ENCODE results near the gene PIK3R3.

The PIK3R3 gene

GRCh38 chr1:46171871-46172270 lies 39.4 kb upstream of the PIK3R3 start:
- Histone ChIP-seq H3K4me1 (ENCODE audit: insufficient read depth, low read length) (peaks cover 2% of the 10 kb centered on the region; the same call in 1 of the 2 replicates), H3K27me3 (ENCODE audit: insufficient read depth, low read length) (peaks cover 18% of the 10 kb centered on the region), H3K27ac (ENCODE audit: low read length) (no peak overlapping the region), H3K9ac (ENCODE audit: low read depth, low read length) (no peak overlapping the region), H3K4me3 (ENCODE audit: low read length) (no peak overlapping the region), H3K9me3 (ENCODE audit: insufficient read depth, low read depth, low read length) (no peaks in the 10 kb centered on the region), H3K36me3 (ENCODE audit: insufficient read depth, low read depth, low read length) (no peaks in the 10 kb centered on the region)

- no peak overlapping the region for H3K27ac ChIP-seq (ENCODE audit: low read length)
Observed at GRCh38 chr1:46171351-46171750, 38.9 kb upstream of the PIK3R3 start.

DNA sequence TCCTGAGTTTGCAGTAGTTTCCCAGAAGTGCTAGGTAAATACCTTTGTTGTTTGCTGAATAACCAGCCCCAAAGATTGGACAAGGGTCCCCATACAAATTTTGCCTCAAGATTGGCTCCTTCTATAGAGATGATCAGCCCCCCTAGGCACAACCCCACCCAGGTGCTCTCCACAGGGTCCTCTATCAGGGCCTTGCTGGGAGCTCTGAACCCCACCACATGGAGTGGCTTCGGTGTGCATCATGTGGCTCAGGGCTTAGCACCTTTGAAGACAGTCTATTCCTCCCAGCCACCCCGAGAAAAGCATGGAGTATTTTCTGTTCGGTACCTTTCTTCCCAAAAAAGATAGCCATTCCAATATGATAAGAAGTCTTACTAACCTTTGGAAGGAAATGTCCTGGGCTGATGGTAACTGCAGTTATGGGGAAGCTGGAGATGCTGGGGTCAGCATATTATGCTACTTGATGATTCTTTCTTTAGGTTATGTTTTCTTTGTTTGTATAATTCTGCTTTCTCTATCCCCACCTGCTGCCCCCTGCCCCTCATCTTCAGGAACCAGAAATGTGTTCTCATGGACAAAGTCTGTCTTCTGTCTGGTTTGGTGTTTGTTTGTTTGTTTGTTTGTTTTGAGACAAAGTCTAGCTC lies 37.5 kb upstream of the PIK3R3 start:
- Histone ChIP-seq H3K4me1 (ENCODE audit: insufficient read depth, low read length) (peaks cover 8% of the 10 kb centered on the region; the same call in 1 of the 2 replicates), H3K27ac (ENCODE audit: low read length) (no peak overlapping the region), H3K27me3 (ENCODE audit: insufficient read depth, low read length) (peaks cover 28% of the 10 kb centered on the region), H3K4me3 (ENCODE audit: low read length) (no peak overlapping the region), H3K9me3 (ENCODE audit: insufficient read depth, low read depth, low read length) (no peaks in the 10 kb centered on the region), H3K9ac (ENCODE audit: low read depth, low read length) (no peak overlapping the region), H3K36me3 (ENCODE audit: insufficient read depth, low read depth, low read length) (no peaks in the 10 kb centered on the region)

More at GRCh38 chr1:46171351-46171750, 38.9 kb upstream of the PIK3R3 start:
- Histone ChIP-seq H3K4me1 (ENCODE audit: insufficient read depth, low read length) (peaks cover 6% of the 10 kb centered on the region; the same call in 1 of the 2 replicates), H3K36me3 (ENCODE audit: insufficient read depth, low read depth, low read length) (no peaks in the 10 kb centered on the region), H3K9me3 (ENCODE audit: insufficient read depth, low read depth, low read length) (no peaks in the 10 kb centered on the region), H3K27me3 (ENCODE audit: insufficient read depth, low read length) (peaks cover 24% of the 10 kb centered on the region), H3K9ac (ENCODE audit: low read depth, low read length) (no peak overlapping the region), H3K4me3 (ENCODE audit: low read length) (no peak overlapping the region)

- H3K4me1 ChIP-seq (ENCODE audit: insufficient read depth, low read length): peaks cover 5% of the 10 kb centered on the region; the same call in 1 of the 2 replicates
Observed at GRCh38 chr1:46168477-46168876, 36.0 kb upstream of the PIK3R3 start.

DNA sequence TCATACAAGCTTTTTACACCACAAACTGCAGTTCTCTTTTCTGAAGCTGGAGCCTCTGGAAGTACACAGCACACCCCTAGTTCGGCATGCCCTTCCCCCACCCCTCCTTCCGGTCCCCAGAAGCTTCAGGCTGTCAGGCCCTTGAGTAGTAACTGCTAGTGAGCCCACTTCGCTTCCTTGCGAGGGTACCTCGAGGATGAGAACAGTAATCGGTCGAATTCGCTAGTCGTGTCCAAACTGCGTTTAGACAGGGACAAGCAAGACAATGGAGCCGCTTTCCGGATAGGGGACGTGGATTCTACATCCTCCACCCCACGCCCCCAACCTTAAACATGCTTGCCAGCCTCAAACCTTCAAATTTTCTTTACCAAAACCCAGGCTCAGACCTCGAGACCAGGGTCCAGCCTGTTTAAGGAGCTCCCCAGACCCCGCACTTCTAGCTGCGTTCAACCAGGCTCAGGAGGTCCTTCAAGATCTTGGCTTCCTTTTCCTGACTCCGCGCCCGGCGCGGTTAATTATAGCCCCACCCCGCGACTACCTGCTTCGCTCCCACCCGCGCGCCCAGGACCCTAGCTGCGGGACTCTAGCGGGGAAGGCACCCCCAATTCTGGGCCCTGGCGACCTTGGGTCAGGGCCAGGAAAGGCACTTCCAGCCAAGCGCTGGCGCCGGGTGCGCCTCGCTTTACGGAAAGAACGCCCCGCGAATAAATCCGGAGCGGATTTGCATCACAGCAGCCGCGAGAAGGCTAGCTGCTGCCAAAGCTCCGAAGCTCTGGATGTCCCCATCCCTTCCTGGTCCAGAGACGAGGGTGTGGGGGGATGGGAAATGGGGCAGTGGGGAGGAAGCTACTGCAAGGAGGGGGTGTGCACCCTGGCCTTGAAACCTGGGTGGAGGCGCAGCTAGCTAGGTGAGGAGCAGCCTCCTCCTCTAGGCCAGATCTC lies 34.4 kb upstream of the PIK3R3 start:
- Histone ChIP-seq H3K27ac (ENCODE audit: low read length) (no peak overlapping the region), H3K4me3 (ENCODE audit: low read length) (peak overlapping the region; percentile 40; the same call in 1 of the 2 replicates), H3K4me1 (ENCODE audit: insufficient read depth, low read length) (peaks cover 5% of the 10 kb centered on the region; the same call in 1 of the 2 replicates), H3K9me3 (ENCODE audit: insufficient read depth, low read depth, low read length) (no peaks in the 10 kb centered on the region), H3K36me3 (ENCODE audit: insufficient read depth, low read depth, low read length) (no peaks in the 10 kb centered on the region), H3K27me3 (ENCODE audit: insufficient read depth, low read length) (peaks cover 28% of the 10 kb centered on the region), H3K9ac (ENCODE audit: low read depth, low read length) (no peak overlapping the region; the same call in 1 of the 2 replicates)

More at GRCh38 chr1:46168477-46168876, 36.0 kb upstream of the PIK3R3 start:
- Histone ChIP-seq H3K9ac (ENCODE audit: low read depth, low read length) (no peak overlapping the region), H3K4me3 (ENCODE audit: low read length) (no peak overlapping the region), H3K9me3 (ENCODE audit: insufficient read depth, low read depth, low read length) (no peaks in the 10 kb centered on the region), H3K27me3 (ENCODE audit: insufficient read depth, low read length) (peaks cover 28% of the 10 kb centered on the region), H3K36me3 (ENCODE audit: insufficient read depth, low read depth, low read length) (no peaks in the 10 kb centered on the region), H3K27ac (ENCODE audit: low read length) (no peak overlapping the region)

DNA sequence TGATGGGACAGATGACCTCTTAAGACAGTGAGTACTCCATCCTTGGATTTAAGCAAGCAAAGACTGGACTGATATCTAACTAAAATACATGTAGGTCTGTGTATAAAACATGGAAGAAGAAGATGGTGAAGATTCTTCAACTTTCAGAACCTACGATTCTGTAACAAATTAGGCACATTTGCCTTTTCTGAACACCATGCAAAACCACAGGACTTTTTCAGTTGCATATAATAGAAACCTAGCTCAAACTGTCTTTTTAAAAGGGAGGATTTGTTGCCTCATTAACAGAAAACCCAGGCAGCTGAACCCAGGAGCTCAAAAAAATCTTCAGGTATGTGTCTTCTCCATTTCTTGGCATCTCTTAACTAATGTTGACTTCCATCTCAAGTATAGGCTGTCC lies 27.8 kb upstream of the PIK3R3 start:
- H3K9ac ChIP-seq (ENCODE audit: low read depth, low read length): no peak overlapping the region

GRCh38 chr1:46159516-46159915 lies 27.1 kb upstream of the PIK3R3 start:
- H3K4me3 ChIP-seq (ENCODE audit: low read length): no peak overlapping the region
- no peak overlapping the region for H3K9ac ChIP-seq (ENCODE audit: low read depth, low read length)
- H3K27me3 ChIP-seq (ENCODE audit: insufficient read depth, low read length): no peaks in the 10 kb centered on the region; the same call in 1 of the 2 replicates
- no peaks in the 10 kb centered on the region for H3K4me1 ChIP-seq (ENCODE audit: insufficient read depth, low read length)
- H3K36me3 ChIP-seq (ENCODE audit: insufficient read depth, low read depth, low read length): no peaks in the 10 kb centered on the region
- H3K9me3 ChIP-seq (ENCODE audit: insufficient read depth, low read depth, low read length): no peaks in the 10 kb centered on the region
- H3K27ac ChIP-seq (ENCODE audit: low read length): no peak overlapping the region

More for the DNA sequence above, 27.8 kb upstream of the PIK3R3 start:
- H3K36me3 ChIP-seq (ENCODE audit: insufficient read depth, low read depth, low read length): no peaks in the 10 kb centered on the region
- no peaks in the 10 kb centered on the region; the same call in 1 of the 2 replicates for H3K27me3 ChIP-seq (ENCODE audit: insufficient read depth, low read length)
- H3K27ac ChIP-seq (ENCODE audit: low read length): no peak overlapping the region
- no peaks in the 10 kb centered on the region for H3K4me1 ChIP-seq (ENCODE audit: insufficient read depth, low read length)
- no peak overlapping the region for H3K4me3 ChIP-seq (ENCODE audit: low read length)
- H3K9me3 ChIP-seq (ENCODE audit: insufficient read depth, low read depth, low read length): no peaks in the 10 kb centered on the region

GRCh38 chr1:46158312-46159281 lies 26.2 kb upstream of the PIK3R3 start:
- Histone ChIP-seq H3K9me3 (ENCODE audit: insufficient read depth, low read depth, low read length) (no peaks in the 10 kb centered on the region), H3K27ac (ENCODE audit: low read length) (no peak overlapping the region), H3K36me3 (ENCODE audit: insufficient read depth, low read depth, low read length) (no peaks in the 10 kb centered on the region), H3K4me3 (ENCODE audit: low read length) (no peak overlapping the region), H3K4me1 (ENCODE audit: insufficient read depth, low read length) (no peaks in the 10 kb centered on the region), H3K27me3 (ENCODE audit: insufficient read depth, low read length) (no peaks in the 10 kb centered on the region; the same call in 1 of the 2 replicates), H3K9ac (ENCODE audit: low read depth, low read length) (no peak overlapping the region)

DNA sequence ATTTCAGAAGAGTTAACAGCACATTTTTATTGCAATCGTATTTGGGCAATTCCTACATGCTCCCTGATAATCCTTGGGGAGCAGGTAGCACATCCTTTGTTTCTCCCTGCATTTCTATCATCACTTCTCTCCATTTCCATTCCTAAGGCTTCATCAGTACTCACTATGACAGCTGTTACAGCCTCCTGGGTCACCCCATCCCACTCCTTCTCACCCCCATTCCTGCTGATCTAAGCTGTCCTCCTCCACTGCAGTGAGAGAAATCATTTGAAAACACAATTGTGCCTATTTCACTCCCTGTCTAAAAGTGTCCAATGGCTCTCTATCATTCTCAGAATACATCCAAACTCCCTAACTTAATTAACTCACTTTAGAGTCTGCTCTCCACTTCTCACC lies 25.5 kb upstream of the PIK3R3 start:
- Histone ChIP-seq H3K27me3 (ENCODE audit: insufficient read depth, low read length) (no peaks in the 10 kb centered on the region), H3K9ac (ENCODE audit: low read depth, low read length) (no peak overlapping the region), H3K27ac (ENCODE audit: low read length) (no peak overlapping the region), H3K4me1 (ENCODE audit: insufficient read depth, low read length) (no peaks in the 10 kb centered on the region), H3K36me3 (ENCODE audit: insufficient read depth, low read depth, low read length) (no peaks in the 10 kb centered on the region), H3K9me3 (ENCODE audit: insufficient read depth, low read depth, low read length) (no peaks in the 10 kb centered on the region), H3K4me3 (ENCODE audit: low read length) (no peak overlapping the region)

GRCh38 chr1:46153732-46154131 lies 21.3 kb upstream of the PIK3R3 start:
- no peak overlapping the region for H3K9ac ChIP-seq (ENCODE audit: low read depth, low read length)
- H3K4me3 ChIP-seq (ENCODE audit: low read length): no peak overlapping the region
- no peaks in the 10 kb centered on the region for H3K9me3 ChIP-seq (ENCODE audit: insufficient read depth, low read depth, low read length)
- no peaks in the 10 kb centered on the region for H3K4me1 ChIP-seq (ENCODE audit: insufficient read depth, low read length)
- no peaks in the 10 kb centered on the region for H3K27me3 ChIP-seq (ENCODE audit: insufficient read depth, low read length)
- H3K27ac ChIP-seq (ENCODE audit: low read length): no peak overlapping the region
- no peaks in the 10 kb centered on the region for H3K36me3 ChIP-seq (ENCODE audit: insufficient read depth, low read depth, low read length)

GRCh38 chr1:46153228-46153627 lies 20.8 kb upstream of the PIK3R3 start:
- Histone ChIP-seq H3K4me3 (ENCODE audit: low read length) (no peak overlapping the region), H3K27me3 (ENCODE audit: insufficient read depth, low read length) (no peaks in the 10 kb centered on the region), H3K36me3 (ENCODE audit: insufficient read depth, low read depth, low read length) (no peaks in the 10 kb centered on the region), H3K27ac (ENCODE audit: low read length) (no peak overlapping the region), H3K4me1 (ENCODE audit: insufficient read depth, low read length) (no peaks in the 10 kb centered on the region), H3K9me3 (ENCODE audit: insufficient read depth, low read depth, low read length) (no peaks in the 10 kb centered on the region), H3K9ac (ENCODE audit: low read depth, low read length) (no peak overlapping the region)

All from iPS-20b (cell line).